H1 (cell line): ENCODE results near the gene ARPP21. TPM values are rescaled to one million over a fixed set of nuclear protein-coding genes. Genes with fewer than 3 reads are reported as not detected.

Experiments
- CHD7 ChIP-seq: fragments of 300-600 bp; sonication (generic); IDR thresholded peaks from 2 replicates; pipeline ENCODE4 v1.7.1; 2012; ENCODE audit warnings: low read length, moderate library complexity, mild to moderate bottlenecking, inconsistent platforms; ENCODE audit not compliant: insufficient replicate concordance
- POLR2A ChIP-seq, 2 experiments: IDR thresholded peaks; 1 replicate in 1 of 2; 2 replicates in 1 of 2; pipeline ENCODE4 v1.6.1; 2011; ENCODE audit warnings: low read depth in 2 of 2, low read length in 2 of 2, mild to moderate bottlenecking in 2 of 2; ENCODE audit errors: control extremely low read depth in 1 of 2
- RAD21 ChIP-seq, 2 experiments: IDR thresholded peaks in 1 of 2; conservative IDR thresholded peaks in 1 of 2; 2 replicates each; pipeline ENCODE4 v1.6.1; 2011; ENCODE audit warnings: low read depth in 2 of 2, low read length in 2 of 2, improper control_type of control experiment in 1 of 2, inconsistent platforms in 1 of 2, mild to moderate bottlenecking in 1 of 2, moderate library complexity in 1 of 2
- polyA plus RNA-seq, 7 experiments: library from polyadenylated mRNA; depleted of rRNA in 3 of 7; stranded (reverse) in 5 of 7; unstranded in 2 of 7; fragments of >200 nt in 5 of 7; fragments of 200-250 nt in 2 of 7; gene quantifications; 1 replicate in 5 of 7; 2 replicates in 1 of 7; 4 replicates in 1 of 7; pipeline versions ENCODE4 v1.2.1 to v1.2.3, GENCODE V29; 2011 to 2013; ENCODE audit warnings: missing spikeins in 2 of 7, mixed read lengths in 2 of 7
- total RNA-seq: library from RNA; stranded (reverse); fragmentation: NEBNext Ultra II Directional; extraction: Animal tissue kit (Norgen Biotek cat#: 25700); gene quantifications from 2 replicates; pipeline ENCODE4 v1.2.1, GENCODE V29; 2021

The ARPP21 gene
- total and polyA plus RNA-seq, 2 of the 8 experiments (the other 6 are each of a cell fraction or from before 2014, with no cell fraction given) = not detected

DNA sequence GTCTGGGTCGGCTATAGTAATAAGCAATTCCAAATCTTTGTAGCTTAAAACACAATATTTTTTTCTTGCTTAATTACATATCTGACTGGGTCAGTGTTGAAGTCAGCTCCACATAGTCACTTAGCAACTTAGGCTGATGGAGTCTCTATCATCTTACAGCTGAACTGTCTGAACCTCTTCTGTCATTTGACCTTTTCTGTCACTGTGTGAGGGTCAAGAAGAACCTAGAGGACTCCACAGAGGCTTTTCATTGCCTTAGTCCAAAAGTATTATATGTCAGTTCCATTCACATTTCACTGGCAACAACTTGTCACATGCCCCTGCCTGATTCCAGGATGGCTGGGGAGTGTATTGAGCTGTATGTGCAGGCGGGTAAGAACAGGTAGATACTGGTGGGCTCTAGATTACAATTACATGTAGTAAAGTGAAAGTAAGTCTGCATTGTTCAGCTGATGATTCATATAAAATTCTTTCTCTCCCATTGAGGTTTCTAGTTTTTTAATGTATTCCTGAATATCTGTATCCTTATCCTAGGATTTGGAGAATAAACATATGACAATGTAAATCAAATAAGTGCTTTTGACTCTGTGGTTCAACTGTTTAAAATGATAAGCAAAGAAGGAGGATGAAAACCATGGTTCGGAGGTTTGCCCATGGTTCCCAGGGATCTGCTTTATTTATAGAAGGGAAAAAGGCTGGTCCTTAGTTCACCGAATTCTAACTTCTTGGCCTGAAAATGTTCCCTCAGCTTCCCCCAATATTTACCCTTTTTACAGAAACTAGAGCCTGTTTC, 5.8 kb upstream of the ARPP21 start (continued):
- no peak for TF ChIP-seq CHD7
- no peak for TF ChIP-seq RAD21 (IDR thresholded peaks at IDR 0.05 in 1 of 2, conservative IDR thresholded peaks at IDR 0.05 in 1 of 2; ENCODE audit: low read depth in 2 of 2, low read length in 2 of 2)
- TF ChIP-seq POLR2A (IDR thresholded peaks at IDR 0.05; ENCODE audit: control extremely low read depth in 1 of 2, low read depth in 2 of 2, low read length in 2 of 2) = no peak
